ENCODE data around the gene GOPC.
A peak's percentile ranks its signal among the peaks of the same experiment; 100 is the strongest.

The GOPC gene

DNA sequence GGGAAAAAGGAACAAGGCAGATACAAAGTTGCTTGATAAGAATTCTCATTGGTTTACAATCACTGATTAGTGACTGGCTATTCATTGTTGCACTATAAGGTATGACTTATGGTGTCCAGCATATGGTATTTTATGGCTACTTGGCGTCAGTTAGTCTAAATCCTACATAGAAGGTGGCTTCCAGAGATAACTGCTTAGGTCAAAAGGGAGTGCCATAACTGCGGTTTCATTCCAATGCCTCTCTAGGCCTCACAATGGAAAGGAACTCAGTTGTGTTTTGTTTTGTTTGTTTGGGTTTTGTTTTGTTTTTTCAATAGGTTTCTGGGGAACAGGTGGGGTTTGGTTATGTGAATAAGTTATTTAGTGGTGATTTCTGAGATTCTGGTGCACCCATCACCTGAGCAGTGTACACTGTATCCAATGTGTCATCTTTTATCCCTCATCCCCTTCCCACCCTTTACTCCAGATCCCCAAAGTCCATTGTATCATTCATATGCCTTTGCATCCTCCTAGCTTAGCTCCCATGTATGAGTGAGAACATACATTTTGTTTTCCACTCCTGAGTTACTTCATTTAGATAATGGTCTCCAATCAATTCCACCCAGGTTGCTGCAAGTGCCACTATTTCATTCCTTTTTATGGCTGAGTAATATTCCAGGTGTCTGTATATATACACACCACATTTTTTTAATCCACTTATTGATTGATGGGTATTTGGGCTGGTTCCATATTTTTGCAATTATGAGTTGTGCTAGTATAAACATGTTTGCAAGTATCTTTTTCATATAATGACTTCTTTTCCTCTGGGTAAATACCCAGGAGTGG lies 7.0 kb downstream of the GOPC start:
- no peak for DNase-seq

DNA sequence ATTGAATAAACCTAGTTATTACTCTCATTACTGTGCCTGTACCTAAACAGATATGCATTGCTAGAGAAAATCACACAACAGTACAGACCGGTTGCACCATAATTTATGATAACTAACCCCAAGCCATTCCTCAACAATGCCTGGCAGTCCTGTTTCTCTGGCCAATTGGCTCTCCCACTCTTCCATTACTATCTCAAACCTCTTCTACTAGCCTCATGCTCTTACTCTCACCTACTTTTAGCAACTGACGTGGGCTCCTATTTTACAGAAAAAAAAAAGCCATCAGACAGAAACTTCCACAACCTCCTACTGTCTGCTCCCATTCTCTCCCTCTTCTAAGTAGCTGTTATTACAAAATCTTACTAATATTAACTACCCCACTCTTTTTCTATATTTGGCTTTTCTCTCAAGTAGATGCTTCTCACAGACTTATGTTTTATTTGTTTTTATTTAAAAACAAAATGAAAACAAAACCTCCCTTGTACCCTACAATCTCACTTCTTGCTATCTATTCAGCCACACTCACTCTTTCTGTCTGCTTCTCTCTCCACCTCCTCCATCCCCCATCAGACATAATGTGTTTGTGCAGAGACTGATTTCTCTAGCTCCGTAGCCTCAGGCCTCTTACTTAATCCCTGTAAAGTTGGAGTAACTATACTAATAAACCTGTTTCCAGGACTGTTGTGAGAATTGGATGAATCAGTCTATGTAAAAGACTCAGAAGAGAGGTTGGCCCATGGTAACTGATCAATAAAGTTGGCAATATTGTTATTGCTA lies 9.1 kb downstream of the GOPC start:
- no peak for DNase-seq

DNA sequence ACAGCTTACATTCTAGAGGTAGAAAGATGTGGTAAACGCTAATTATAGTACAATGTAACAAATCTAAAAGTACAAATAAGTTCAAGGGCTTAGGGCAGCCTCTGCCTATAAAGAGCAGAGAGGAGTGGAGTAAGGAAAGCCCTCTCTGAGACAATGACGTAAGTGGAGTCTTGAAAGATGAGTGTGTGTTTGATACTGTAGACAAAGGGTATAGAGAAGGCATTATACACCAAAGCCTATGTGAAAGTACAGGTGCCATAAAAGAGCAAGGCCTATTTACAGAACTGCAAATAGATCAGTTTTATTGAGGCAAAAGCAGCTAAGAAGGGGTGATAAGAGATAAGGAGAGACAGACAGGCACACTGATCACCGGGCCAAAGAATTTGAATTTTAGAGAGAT lies 10.9 kb downstream of the GOPC start:
- no peak for DNase-seq

DNA sequence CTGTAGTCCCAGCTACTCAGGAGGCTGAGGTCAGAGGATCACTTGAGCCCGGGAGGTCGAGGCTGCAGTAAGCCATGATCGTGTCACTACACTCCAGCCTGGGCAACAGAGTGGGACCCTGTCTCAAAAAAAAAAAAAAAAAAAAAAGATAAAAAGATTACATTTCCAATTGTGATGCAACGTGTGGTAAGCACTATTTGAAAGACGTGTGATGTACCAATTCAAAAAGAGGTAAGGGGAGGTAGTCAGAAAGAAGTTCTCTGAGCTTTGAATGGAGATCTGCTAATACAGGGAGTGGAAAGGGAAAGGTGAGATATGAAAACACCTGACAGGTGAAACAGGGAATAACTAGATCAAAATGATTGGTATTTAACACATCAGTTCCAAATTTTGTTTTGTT lies 11.9 kb downstream of the GOPC start:
- DNase-seq: no peak

DNA sequence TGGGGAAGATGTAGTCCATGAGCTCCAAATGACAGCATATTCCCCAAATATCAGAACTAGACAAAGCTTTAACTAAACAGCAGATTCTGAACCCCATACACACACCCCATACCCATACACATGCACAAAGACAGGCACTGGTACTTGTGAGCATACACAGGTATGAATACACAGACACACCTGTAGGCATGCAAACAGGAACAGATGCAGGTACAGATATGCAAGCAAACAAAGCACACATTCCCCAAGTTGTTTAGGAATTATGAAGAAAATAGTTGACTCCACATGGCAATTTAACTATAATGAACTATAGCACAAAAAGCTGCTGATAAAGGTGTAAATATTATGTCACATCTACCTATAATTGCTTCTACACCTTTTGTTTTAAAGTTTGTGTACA lies 16.7 kb downstream of the GOPC start:
- DNase-seq: no peak

DNA sequence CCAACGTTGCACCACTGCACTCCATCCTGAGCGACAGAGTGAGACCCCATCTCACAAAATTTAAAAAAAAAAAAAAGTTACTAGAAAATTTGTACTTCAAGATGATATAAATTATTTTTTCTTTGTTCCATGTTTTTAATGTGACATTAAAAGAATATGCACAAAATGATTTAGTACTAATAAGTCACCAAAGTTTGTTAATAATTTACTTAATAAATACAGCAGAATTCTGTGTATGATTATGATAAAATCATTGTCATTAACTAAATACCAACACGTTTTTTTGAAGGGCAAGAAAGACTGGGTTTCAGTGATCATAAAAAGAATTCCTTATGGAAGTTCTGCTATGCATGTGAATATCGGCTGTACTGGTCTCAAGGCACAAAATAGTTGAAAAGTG lies 28.1 kb downstream of the GOPC start:
- DNase-seq: no peak

DNA sequence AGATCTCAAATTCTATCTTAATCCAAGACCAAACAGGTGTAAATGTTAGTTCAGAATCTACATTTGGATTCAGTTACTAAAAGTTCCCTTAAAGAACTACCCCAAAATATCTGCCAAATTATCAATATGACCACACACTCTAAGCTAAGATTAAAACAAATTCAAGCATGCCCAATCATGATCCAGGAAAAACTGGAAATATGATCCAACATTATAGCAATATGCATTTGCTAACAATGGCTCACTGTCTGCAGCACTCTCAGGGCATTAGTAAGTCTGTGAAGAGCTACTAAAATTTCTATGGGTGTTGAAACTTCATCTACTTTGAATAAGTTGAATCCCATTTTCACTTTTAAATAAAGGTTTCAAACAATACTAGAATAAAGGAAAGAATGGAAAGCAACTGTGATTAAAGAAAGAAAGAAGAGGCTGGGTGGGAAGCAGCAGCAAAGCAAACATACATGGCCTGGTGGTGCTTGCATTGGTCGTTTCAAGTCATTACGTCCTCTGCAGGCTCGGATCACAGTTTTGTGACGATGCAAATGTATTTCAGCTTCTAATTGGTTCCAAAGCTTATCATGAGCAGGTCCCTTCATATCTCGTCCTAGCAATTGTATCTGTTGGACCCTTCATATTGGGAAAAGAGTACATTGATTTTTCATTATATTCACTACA lies 29.2 kb downstream of the GOPC start:
- DNase-seq: no peak

DNA sequence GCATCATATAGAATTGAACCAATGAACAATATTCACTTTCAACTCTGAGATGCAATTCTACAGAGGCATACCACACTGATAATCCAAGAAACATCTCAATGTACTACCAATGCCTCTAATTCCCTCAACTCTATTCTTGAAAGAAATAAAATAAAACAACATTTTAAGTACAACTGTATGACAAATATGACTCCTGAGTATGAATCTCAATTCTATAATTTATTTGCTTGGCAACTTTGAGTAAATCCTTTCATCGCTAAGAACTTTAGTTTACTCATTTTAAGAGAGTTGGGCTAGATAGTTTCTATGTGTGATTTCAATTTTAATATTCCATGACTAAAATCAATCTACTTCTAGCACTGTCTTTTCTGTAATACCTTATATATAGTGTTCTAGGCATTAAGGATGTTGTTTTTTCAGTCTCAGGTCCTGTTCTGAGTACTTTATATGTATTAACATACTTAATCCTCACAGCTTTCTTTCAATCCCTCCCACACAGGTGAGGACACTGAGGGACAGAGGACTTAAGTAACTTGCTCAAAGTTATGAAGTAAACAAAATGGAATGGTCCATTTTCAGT lies 33.4 kb downstream of the GOPC start:
- no peak for DNase-seq

DNA sequence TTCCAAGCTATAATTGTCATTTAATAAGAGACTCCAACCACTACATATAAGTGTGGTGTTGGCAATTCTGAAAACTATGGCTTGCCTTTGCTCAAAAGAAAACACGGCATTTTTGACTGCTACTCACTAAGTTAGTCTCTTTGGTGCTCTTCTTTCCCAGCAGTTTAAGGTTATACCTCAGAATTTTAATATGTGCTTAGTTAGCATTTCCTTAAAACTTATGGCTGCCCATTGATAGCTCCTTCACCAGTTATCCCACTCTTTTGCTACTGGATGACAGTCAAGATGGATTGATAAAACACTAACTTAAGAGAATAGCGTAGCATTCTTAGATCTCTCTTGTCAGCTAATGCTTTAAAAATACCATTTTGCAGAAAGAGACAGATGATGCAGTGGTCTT lies 34.1 kb downstream of the GOPC start:
- no peak for DNase-seq

DNA sequence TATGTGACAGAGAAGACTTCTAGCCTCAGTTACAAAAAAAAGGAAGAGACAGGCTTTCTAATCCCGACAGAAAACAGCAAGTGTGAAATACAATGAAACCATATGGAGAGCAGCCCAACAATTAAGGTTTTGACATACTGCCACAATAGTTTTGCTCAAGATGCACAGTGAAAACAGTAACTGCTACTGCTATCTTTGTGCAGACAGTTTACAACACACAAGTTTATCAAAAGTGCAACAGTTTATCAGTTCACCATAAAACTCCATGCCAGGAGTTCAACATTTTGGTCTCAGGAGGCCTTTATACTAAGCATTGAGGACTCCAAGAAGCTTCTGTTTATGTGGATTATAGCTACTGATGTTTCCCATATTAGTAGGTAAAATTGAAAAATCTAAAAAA lies 37.6 kb downstream of the GOPC start:
- no peak for DNase-seq

DNA sequence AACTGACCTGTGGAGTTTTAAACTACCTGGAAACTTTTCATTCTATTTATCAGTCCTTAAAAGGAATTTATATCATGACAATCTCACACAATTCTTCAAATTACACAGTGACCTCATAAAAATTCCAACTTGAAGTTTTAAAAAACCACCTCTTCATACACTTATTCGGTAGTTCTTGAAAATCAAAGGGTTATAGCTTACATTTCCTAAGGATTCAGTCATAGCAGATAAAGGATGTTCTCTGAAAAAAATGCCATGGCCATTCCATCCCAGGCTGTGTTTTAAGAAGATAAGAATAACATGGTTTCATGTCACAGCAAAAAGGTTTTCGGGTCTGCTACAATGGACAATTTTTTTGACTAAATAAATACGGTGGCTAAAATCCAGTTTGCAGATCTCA lies 41.2 kb downstream of the GOPC start:
- no peak for DNase-seq

DNA sequence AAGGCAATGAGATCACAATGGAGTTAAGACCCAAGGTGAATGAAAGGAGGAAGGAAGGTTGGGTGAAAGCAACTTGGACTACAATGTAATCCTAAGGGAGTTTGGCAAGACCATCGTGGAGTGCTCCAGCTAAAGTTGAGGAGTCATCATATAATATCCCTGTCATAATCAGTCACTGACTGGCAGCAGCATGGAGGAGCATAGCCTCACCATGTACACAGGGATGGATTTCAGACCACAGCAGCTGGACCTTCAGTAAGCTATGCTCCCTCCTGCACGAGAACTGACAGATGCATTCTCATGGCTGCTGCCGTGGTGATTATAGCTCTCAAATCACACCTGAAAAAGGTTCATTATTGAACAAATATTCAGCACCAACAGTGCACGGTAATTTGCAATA lies 43.0 kb downstream of the GOPC start:
- no peak for DNase-seq

DNA sequence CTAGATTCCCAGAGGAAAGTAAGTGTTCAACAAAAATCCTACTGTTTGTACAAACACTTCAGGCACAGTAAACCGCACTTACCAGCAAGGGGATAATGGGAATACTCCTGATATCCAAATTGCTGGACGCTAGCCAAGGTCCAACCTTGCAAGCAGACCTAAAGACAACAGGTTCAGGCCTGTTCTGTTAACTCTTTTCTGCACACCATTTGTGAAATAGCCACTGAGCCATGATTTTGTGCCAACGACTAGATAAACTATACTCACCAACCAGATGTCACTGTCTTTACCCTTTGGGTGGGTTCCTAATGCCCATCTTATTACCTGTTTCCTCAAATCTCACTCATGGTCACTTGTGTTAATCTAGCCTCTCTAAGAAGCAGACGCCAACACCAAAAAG lies 43.5 kb downstream of the GOPC start:
- DNase-seq: no peak

DNA sequence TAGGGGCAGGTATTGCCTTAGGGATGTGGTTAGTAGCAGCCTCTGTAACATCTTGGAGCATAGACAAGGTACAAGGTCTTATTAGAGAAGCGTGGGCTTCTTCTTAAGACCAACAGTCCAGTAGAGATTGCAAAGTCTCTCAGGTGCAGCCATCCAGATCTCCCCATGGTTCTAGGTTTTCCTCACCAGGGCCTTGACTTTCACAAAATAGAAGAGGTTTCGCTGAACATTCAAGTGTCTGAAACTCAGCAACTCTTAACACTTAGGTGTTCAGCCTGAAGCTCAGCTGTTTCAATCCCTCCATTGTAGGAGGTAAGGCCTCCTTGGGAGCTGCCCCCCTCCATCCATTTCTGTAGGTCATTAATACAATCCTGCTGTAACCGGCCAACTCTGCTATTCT lies 44.4 kb downstream of the GOPC start:
- DNase-seq: no peak

DNA sequence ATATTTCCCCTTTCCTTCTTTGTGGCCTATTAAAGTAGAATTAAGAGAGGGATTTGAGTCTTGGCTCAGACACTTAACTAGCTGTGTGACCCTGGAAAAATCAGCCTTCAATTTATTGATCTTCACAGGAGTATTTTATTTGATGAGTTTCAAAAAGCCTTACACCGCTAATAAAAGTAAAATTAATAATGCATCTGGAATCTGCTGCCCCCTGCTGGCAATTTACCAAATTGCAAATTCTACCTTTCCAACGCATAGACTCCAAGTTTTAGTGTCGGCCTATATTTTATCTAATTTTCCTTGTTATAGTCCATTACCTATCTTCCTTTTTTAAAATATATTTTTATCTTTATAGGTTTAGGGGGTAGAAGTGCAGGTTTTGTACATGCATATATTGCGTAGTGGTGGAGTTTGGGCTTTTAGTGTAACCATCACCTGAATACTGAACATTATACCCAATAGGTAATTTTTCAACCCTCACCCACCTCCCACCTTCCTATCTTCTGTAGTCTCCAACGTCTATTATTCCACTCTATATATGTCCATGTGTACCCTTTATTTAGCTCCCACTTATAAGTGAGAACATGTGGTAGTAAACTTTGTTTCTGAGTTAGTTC lies 46.3 kb downstream of the GOPC start:
- peak; percentile 21 to 73 (median 29) for DNase-seq

DNA sequence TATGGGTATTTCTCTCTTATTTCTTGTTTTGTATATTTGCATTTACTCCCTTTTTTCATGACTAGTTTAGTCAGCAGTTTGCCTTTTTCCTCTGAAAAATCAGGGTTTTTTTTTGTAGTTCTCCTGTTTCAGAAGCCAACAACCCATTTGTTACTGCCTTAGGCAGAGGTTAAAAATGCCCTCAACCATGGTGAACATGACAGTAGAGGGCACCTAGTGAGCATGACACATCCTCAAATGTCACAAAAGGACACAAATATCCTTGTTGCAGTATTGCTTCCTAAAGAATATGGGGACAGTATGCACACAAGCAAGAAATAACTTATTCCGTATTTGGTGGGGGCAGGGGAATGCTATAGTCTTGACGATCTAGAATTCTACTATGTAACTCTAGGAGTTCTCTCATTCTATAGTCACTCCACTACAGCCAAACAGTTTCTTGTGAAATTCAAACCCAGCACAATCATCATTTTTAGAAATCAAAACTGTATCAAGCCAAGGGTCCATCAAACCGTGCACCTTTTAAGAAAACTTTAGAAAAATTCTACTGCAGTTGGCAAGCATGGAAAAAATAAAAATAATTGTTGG lies 47.0 kb downstream of the GOPC start:
- DNase-seq: no peak

DNA sequence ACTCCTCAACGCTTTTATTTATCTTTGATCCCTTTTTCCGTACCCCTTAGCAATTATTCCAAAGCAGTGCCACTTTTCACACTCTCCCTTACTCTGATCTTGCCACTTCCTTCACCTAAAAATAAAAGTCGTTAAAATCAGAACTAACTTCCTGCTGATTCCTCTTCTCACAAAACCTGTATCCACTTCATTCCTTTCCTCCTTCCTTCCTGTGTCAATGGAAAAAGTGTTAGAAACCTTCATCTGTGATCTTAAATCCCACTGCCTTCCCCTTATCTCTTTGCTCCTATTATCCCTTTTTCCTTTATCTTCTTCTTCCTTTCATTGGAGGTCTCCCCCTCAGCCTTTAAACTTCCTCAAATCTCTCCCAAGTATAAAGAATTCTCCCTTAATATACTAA lies 49.2 kb downstream of the GOPC start:
- no peak for DNase-seq

DNA sequence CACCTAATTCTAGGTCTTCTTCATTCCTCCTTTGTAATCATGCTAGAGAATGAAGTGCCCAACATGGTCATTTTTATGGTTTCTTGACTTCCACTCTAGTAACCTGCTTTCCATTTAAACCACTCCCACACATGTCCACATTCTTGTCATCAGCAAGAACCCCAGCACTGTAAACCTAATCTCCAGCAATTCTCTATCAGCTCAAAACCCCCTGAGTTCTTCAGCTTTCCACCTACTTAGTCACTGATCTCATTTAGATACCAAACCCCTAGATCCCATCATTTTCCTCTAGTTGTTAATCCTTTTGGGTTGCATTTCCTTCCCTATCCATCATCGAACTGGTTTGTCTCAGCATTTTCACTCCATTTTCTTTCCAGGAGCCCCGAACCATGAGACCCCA lies 49.7 kb downstream of the GOPC start:
- DNase-seq: no peak

DNA sequence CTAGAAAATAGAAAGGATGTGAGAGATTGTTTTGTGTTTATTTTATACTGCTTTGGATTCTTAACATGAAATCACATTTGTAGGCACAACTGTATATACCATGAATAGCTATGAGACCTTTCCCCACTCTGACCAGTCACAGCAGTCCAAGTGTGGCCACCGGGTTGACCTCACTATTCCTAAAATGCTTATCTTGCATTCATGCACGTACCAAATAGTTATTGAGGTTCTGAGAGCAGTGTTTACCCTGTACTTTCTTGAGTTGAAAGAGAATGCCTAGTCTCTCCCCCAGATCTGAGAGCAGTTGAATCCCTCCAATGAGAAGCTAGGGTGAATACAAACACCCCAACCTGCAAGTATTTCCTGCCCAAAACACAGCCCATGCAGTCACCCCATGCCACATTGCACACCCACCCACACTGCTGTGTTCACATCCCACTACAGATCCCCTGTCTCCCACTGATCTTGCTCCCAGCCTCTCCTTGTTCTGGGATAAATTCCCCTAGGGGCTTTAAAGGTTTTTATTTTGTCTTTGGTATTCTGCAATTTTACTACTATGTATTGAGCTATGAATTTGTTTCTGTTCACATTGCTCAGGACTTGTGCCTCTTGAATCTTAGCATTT lies 51.6 kb downstream of the GOPC start:
- DNase-seq: peak in 2 of 6 experiments; percentile 1 to 6

DNA sequence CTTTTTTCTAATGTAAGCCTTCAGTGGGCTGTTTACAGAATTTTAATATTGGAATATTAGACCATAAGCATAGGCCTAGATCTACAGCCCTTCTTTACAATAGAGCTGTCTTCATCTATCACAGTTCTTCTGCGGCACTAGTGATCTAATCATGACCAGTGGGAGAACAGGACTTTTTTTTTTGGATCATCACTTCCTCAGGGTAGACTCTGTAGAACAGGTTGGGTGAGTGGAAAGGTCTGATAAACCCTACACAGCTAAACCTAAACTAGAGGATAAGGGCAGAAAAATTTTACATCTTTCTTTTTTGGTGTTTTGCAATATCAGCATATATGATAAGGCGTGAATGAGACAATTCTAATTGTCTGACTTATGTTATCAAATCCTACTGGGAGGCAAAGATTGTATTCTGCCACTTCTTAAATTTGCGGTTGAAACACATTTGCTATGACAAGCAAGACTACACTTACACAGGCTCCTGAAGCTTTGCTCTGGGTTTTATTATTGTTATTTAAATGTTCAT lies 52.2 kb downstream of the GOPC start:
- no peak for DNase-seq

DNA sequence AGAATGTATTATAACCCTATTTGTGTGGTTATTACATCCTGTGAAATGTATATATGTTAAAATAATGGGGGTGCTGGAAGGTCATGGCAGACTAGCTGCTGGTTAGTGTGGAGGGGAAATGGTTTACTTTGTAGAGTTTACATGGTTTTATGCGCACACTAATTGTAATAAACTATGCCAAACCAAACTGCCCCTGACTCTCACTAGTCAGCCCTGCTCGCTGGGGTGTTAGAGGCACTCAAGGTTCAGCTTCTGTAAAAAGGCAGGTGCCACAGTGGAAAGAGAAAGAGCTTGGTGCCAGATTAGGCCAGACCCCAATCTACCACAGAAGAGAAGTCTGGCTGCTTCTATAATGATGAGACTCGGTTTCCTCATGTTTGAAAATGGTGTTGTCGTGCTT lies 52.7 kb downstream of the GOPC start:
- peak in 1 of 6 experiments; percentile 19 for DNase-seq

DNA sequence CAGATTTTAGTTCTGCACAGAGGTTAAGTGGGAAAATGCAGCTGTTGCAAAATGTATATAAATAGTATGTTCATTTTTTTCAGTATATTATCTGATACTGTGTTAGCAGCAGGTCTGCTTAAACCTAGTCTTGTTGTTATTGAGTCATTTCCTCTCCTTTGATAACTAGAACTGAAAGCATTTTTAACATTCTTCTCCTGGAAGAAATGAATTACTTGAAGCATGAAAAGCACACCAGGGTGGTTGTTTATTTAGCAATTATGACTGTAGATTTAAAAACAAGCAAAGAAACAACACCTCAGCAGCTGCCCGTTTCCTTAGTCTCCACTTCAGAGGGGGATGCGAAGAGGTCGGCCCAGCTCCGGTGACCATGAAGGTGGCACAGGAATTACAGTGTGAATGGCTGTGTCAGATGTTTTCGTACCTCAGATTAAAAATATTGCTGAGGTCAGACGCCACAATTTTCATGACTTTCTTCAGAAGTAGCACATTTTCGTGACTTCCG lies 53.5 kb downstream of the GOPC start:
- DNase-seq: peak in 4 of 6 experiments; percentile 6 to 41 (median 28)

All from stimulated activated naive CD4-positive, alpha-beta T cell (primary cell).